CD14-positive monocyte (primary cell): Measurements from ENCODE around the gene OR4D1. TPM values are rescaled to one million over a fixed set of nuclear protein-coding genes. Genes with fewer than 3 reads are reported as not detected.

Experiments used
- DNase-seq, 3 donors: peaks; one replicate each; pipeline ENCODE4 v3.0.0-alpha.2; 2011 to 2022
- H2AFZ ChIP-seq: 2 replicates; pipeline ENCODE4 v1.6.0; 2012; ENCODE audit warnings: mild to moderate bottlenecking, low read depth, low read length, inconsistent platforms; ENCODE audit not compliant: insufficient read depth, poor library complexity, severe bottlenecking
- H3K27ac ChIP-seq, 2 donors: 1 replicate in 1 of 2; 2 replicates in 1 of 2; pipeline ENCODE4 v1.5.1; 2012 to 2013; ENCODE audit warnings: low read length in 2 of 2, control low read depth in 1 of 2, inconsistent platforms in 1 of 2, low read depth in 1 of 2, mild to moderate bottlenecking in 1 of 2
- H3K27me3 ChIP-seq, 2 donors: one replicate each; pipeline versions ENCODE4 v1.6.0 to v1.6.1; 2011 to 2013; ENCODE audit warnings: low read length in 2 of 2; ENCODE audit not compliant: control insufficient read depth in 2 of 2, insufficient read depth in 2 of 2
- H3K36me3 ChIP-seq, 2 donors: replicated peaks in 1 of 2; 1 replicate in 1 of 2; 2 replicates in 1 of 2; pipeline versions ENCODE4 v1.5.1 to v1.6.1; 2012 to 2013; ENCODE audit warnings: low read length in 2 of 2, control low read depth in 1 of 2, inconsistent platforms in 1 of 2, mild to moderate bottlenecking in 1 of 2; ENCODE audit not compliant: insufficient read depth in 2 of 2, control insufficient read depth in 1 of 2
- H3K4me1 ChIP-seq, 2 donors: 1 replicate in 1 of 2; 2 replicates in 1 of 2; pipeline versions ENCODE4 v1.5.1 to v1.6.1; 2012 to 2013; ENCODE audit warnings: low read length in 2 of 2, control low read depth in 1 of 2, inconsistent platforms in 1 of 2, mild to moderate bottlenecking in 1 of 2, moderate library complexity in 1 of 2; ENCODE audit not compliant: insufficient read depth in 2 of 2, control insufficient read depth in 1 of 2
- H3K4me2 ChIP-seq: replicated peaks from 2 replicates; pipeline ENCODE3; 2012; ENCODE audit warnings: low read length, moderate library complexity, mild to moderate bottlenecking; ENCODE audit not compliant: poor library complexity, severe bottlenecking; ENCODE audit errors: extremely low read depth
- H3K4me3 ChIP-seq, 3 experiments: fragments of 200-600 bp in 1 of 3; sonication (generic) in 1 of 3; replicated peaks in 1 of 3; 1 replicate in 2 of 3; 2 replicates in 1 of 3; pipeline ENCODE4 v1.5.1; 2011 to 2013; ENCODE audit warnings: low read length in 3 of 3, mild to moderate bottlenecking in 3 of 3, control low read depth in 2 of 3, low read depth in 2 of 3, inconsistent platforms in 1 of 3, moderate library complexity in 1 of 3
- H3K79me2 ChIP-seq: 2 replicates; pipeline ENCODE4 v1.6.0; 2012; ENCODE audit warnings: mild to moderate bottlenecking, control low read depth, inconsistent platforms, low read length, moderate library complexity; ENCODE audit not compliant: insufficient read depth
- H3K9ac ChIP-seq: 2 replicates; pipeline ENCODE4 v1.6.0; 2017; ENCODE audit warnings: low read length, mild to moderate bottlenecking; ENCODE audit not compliant: insufficient read depth, poor library complexity, severe bottlenecking
- H3K9me3 ChIP-seq, 2 donors: replicated peaks in 1 of 2; 1 replicate in 1 of 2; 2 replicates in 1 of 2; pipeline versions ENCODE4 v1.5.1 to v1.6.1; 2012 to 2013; ENCODE audit warnings: low read length in 2 of 2, control low read depth in 1 of 2; ENCODE audit not compliant: control insufficient read depth in 1 of 2, insufficient read depth in 1 of 2
- H4K20me1 ChIP-seq: 2 replicates; pipeline ENCODE4 v1.6.0; 2012; ENCODE audit warnings: mild to moderate bottlenecking, low read length, control low read depth, moderate library complexity; ENCODE audit not compliant: insufficient read depth
- H3K27ac Mint-ChIP-seq, 7 donors: one replicate each; pipeline ENCODE4 v1.8.0; 2020; ENCODE audit warnings: mild to moderate bottlenecking in 7 of 7, mixed read lengths in 7 of 7, moderate library complexity in 6 of 7, inconsistent platforms in 2 of 7
- H3K27me3 Mint-ChIP-seq, 3 donors: one replicate each; pipeline ENCODE4 v1.8.0; 2021 to 2022; ENCODE audit warnings: low read depth in 3 of 3, mild to moderate bottlenecking in 3 of 3, mixed read lengths in 3 of 3, moderate library complexity in 3 of 3, inconsistent platforms in 1 of 3
- H3K36me3 Mint-ChIP-seq, 2 donors: one replicate each; pipeline ENCODE4 v1.8.0; 2020; ENCODE audit warnings: mixed read lengths in 2 of 2, inconsistent platforms in 1 of 2, mild to moderate bottlenecking in 1 of 2
- H3K4me1 Mint-ChIP-seq: one replicate; pipeline ENCODE4 v1.8.0; 2020; ENCODE audit warnings: mild to moderate bottlenecking, mixed read lengths
- H3K4me3 Mint-ChIP-seq, 2 donors: one replicate each; pipeline ENCODE4 v1.8.0; 2020; ENCODE audit warnings: mild to moderate bottlenecking in 2 of 2, mixed read lengths in 2 of 2, moderate library complexity in 1 of 2
- H3K9me3 Mint-ChIP-seq, 7 donors: one replicate each; pipeline ENCODE4 v1.8.0; 2020 to 2022; ENCODE audit warnings: mixed read lengths in 7 of 7, mild to moderate bottlenecking in 6 of 7, moderate library complexity in 6 of 7, inconsistent platforms in 2 of 7
- WGBS: methylation state at CpG from one replicate; pipeline ENCODE4 v1.1.5; 2013; ENCODE audit warnings: missing lambda C conversion rate; ENCODE audit not compliant: insufficient coverage; 5-methylcytosine and 5-hydroxymethylcytosine counted together
- intact Hi-C, 2 donors: fragments of 100-400 bp; cut with micrococcal nuclease; formaldehyde crosslinking; loops; one replicate each; pipeline versions ENCODE4 v1.15.0 to v1.15.1; 2023
- polyA plus RNA-seq, 3 donors: library from polyadenylated mRNA; depleted of rRNA in 1 of 3; unstranded in 2 of 3; stranded (reverse) in 1 of 3; fragments of 300-500 nt in 2 of 3; fragments of >200 nt in 1 of 3; fragmentation: Illumina TruSeq in 2 of 3; gene quantifications; 1 replicate in 2 of 3; 2 replicates in 1 of 3; pipeline ENCODE4 v1.2.3, GENCODE V29; 2012 to 2021
- TF ChIP-seq, protein P1 (sequence below): fragments of 200-600 bp; IDR thresholded peaks from one replicate; pipeline ENCODE4 v1.8.0; 2022; ENCODE audit warnings: antibody characterized with exemption, mild to moderate bottlenecking

The OR4D1 gene
- polyA plus RNA-seq, 3 donors = 0.03 TPM; not detected in 2

DNA sequence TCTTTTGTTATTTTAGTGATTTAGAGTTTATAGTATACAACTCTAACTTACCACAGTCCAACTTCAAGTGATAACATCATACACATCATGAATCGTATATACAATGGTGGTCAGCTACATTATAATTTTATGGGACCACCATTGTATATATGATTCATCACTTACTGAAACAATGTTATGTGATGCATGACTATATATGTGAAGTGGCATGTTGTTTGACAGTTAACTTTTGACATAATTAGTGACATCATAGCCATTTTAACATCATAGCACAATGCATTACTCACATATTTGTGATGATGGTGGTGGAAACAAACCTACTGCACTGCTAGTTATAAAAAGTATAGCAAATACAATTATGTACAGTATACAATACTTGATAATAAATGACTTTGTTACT lies 43.1 kb upstream of the OR4D1 start:
- peaks cover 4 to 10% (median 10%) of the 10 kb centered on the region in 3 donors for H3K27me3 Mint-ChIP-seq
- WGBS = no CpG with 5 or more reads among the region's 1 CpG

DNA sequence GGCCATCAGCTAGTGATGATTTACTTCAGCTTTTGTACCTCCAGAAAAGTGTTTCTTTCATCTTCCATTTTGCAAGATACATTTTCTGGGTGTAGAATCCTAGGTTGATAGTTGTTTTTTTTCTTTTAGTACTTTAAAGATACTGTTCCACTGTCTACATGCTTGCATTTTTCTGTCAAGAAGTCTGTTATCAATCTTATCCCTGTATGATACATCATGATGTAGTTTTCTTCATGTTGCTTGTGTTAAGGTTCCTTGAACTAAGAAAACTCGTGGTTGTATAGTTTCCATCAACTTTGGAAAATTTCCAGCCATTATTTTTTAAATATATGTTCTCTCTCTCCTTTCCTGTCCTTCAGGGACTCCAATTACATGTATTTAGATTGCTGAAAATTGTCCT lies 40.9 kb upstream of the OR4D1 start:
- no peaks in the 10 kb centered on the region for H3K4me1 Mint-ChIP-seq
- intact Hi-C loops = no loop called here
- Histone ChIP-seq H3K36me3 (no peaks in the 10 kb centered on the region), H3K4me3 (no peak overlapping the region), H3K9ac (no peak overlapping the region), H3K4me2 (no peak overlapping the region), H3K4me1 (no peaks in the 10 kb centered on the region), H3K79me2 (no peaks in the 10 kb centered on the region), H4K20me1 (no peaks in the 10 kb centered on the region), H3K27ac (no peak overlapping the region), H3K27me3 (no peaks in the 10 kb centered on the region), H3K9me3 (no peaks in the 10 kb centered on the region), H2AFZ (no peak overlapping the region)
- no peak overlapping the region for H3K4me3 Mint-ChIP-seq
- peaks cover 0 to 10% (median 6%) of the 10 kb centered on the region in 3 donors for H3K27me3 Mint-ChIP-seq
- no CpG with 5 or more reads among the region's 1 CpG for WGBS
- TF ChIP-seq, protein P1, sequence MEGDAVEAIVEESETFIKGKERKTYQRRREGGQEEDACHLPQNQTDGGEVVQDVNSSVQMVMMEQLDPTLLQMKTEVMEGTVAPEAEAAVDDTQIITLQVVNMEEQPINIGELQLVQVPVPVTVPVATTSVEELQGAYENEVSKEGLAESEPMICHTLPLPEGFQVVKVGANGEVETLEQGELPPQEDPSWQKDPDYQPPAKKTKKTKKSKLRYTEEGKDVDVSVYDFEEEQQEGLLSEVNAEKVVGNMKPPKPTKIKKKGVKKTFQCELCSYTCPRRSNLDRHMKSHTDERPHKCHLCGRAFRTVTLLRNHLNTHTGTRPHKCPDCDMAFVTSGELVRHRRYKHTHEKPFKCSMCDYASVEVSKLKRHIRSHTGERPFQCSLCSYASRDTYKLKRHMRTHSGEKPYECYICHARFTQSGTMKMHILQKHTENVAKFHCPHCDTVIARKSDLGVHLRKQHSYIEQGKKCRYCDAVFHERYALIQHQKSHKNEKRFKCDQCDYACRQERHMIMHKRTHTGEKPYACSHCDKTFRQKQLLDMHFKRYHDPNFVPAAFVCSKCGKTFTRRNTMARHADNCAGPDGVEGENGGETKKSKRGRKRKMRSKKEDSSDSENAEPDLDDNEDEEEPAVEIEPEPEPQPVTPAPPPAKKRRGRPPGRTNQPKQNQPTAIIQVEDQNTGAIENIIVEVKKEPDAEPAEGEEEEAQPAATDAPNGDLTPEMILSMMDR = no peak
- H3K9me3 Mint-ChIP-seq = peaks cover 0 to 8% (median 3%) of the 10 kb centered on the region in 7 donors
- DNase-seq = no peak
- no peak overlapping the region for H3K27ac Mint-ChIP-seq
- no peaks in the 10 kb centered on the region for H3K36me3 Mint-ChIP-seq

More for the DNA sequence above, 43.1 kb upstream of the OR4D1 start:
- H3K27ac ChIP-seq = no peak overlapping the region
- TF ChIP-seq, protein P1 = no peak
- H3K4me3 Mint-ChIP-seq = no peak overlapping the region
- H3K4me1 Mint-ChIP-seq = no peaks in the 10 kb centered on the region
- no peak overlapping the region for H2AFZ ChIP-seq
- no peaks in the 10 kb centered on the region for H3K36me3 ChIP-seq
- no peak for DNase-seq
- H3K27me3 ChIP-seq = peaks cover 3% of the 10 kb centered on the region in 2 donors
- H3K4me1 ChIP-seq = no peaks in the 10 kb centered on the region
- no peak overlapping the region for H3K27ac Mint-ChIP-seq
- no peaks in the 10 kb centered on the region for H3K36me3 Mint-ChIP-seq
- no peak overlapping the region for H3K4me2 ChIP-seq
- H3K4me3 ChIP-seq = no peak overlapping the region
- no peaks in the 10 kb centered on the region for H3K9me3 ChIP-seq
- peaks cover 0 to 8% (median 3%) of the 10 kb centered on the region in 7 donors for H3K9me3 Mint-ChIP-seq
- intact Hi-C loops = no loop called here
- no peaks in the 10 kb centered on the region for H4K20me1 ChIP-seq
- no peaks in the 10 kb centered on the region for H3K79me2 ChIP-seq
- H3K9ac ChIP-seq = no peak overlapping the region
